ENCODE measurements around the gene NBEAL2. TPM values are rescaled to one million over a fixed set of nuclear protein-coding genes. Genes with fewer than 3 reads are reported as not detected.

Gene NBEAL2
- total RNA-seq, 1 donor from 2014 or later, result 202 TPM

GRCh38 chr3:46990573-46991374 lies 11.3 kb downstream of the NBEAL2 start:
- H3K36me3 Mint-ChIP-seq (ENCODE audit: low read depth, unreplicated experiment), result peaks cover 23% of the 10 kb centered on the region
- peaks cover 41% of the 10 kb centered on the region for H3K4me1 Mint-ChIP-seq (ENCODE audit: unreplicated experiment)
- peak overlapping the region; percentile 52 for H3K27ac Mint-ChIP-seq (ENCODE audit: unreplicated experiment)
- H3K27me3 Mint-ChIP-seq (ENCODE audit: unreplicated experiment), result peaks cover 4% of the 10 kb centered on the region
- TF ChIP-seq CTCF (IDR thresholded peaks at IDR 0.05; ENCODE audit: unreplicated experiment), result no peak
- H3K4me3 Mint-ChIP-seq (ENCODE audit: unreplicated experiment), result peak overlapping the region; percentile 76
- DNase-seq (ENCODE audit: low spot score), result no peak
- H3K9me3 Mint-ChIP-seq (ENCODE audit: unreplicated experiment), result no peaks in the 10 kb centered on the region

DNA sequence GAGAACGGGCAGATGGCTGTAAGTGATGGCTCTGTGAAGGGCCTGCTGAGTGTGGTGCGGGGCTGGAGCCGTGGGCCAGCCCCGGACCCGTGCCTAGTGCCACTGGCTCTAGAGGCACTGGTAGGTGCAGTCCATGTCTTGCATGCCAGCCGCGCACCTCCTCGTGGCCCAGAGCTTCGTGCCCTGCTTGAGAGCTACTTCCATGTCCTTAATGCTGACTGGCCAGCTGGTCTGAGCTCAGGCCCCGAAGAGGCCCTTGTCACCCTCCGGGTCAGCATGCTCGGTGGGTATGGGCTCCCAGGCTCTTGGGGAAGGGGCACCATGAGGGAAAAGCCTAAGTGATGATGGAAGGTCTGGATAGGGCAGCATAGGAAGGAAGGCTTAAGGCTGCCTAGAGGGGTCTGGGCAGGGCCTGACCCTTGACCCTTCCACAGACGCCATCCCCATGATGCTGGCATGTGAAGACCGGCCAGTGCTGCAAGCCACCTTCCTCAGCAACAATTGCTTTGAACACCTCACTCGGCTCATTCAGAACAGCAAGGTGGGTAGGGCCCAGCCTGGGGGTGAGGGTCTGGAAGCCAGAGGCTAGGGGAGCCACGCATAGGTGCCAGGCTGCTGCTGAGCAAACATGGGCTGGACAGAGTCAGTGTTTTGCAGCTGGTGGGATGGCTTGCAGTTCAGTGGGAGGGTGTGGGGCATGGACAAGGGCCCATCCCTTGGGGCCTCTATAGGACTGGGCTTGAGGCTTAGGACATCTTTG lies 12.1 kb downstream of the NBEAL2 start:
- Mint-ChIP-seq H3K4me3 (ENCODE audit: unreplicated experiment) (no peak overlapping the region), H3K4me1 (ENCODE audit: unreplicated experiment) (peaks cover 33% of the 10 kb centered on the region), H3K27me3 (ENCODE audit: unreplicated experiment) (peaks cover 4% of the 10 kb centered on the region), H3K9me3 (ENCODE audit: unreplicated experiment) (no peaks in the 10 kb centered on the region), H3K36me3 (ENCODE audit: low read depth, unreplicated experiment) (peaks cover 23% of the 10 kb centered on the region), H3K27ac (ENCODE audit: unreplicated experiment) (no peak overlapping the region)
- TF ChIP-seq CTCF (IDR thresholded peaks at IDR 0.05; ENCODE audit: unreplicated experiment), result no peak
- no peak for DNase-seq (ENCODE audit: low spot score)

- no peak overlapping the region for H3K4me3 Mint-ChIP-seq (ENCODE audit: unreplicated experiment)
- no peak for TF ChIP-seq CTCF (IDR thresholded peaks at IDR 0.05; ENCODE audit: unreplicated experiment)
- H3K9me3 Mint-ChIP-seq (ENCODE audit: unreplicated experiment), result no peaks in the 10 kb centered on the region
- H3K27me3 Mint-ChIP-seq (ENCODE audit: unreplicated experiment), result peaks cover 4% of the 10 kb centered on the region
- peaks cover 26% of the 10 kb centered on the region for H3K4me1 Mint-ChIP-seq (ENCODE audit: unreplicated experiment)
- no peak for DNase-seq (ENCODE audit: low spot score)
- H3K27ac Mint-ChIP-seq (ENCODE audit: unreplicated experiment), result no peak overlapping the region
- H3K36me3 Mint-ChIP-seq (ENCODE audit: low read depth, unreplicated experiment), result peaks cover 28% of the 10 kb centered on the region
These were observed 12.8 kb downstream of the NBEAL2 start for GRCh38 chr3:46992231-46992630.

DNA sequence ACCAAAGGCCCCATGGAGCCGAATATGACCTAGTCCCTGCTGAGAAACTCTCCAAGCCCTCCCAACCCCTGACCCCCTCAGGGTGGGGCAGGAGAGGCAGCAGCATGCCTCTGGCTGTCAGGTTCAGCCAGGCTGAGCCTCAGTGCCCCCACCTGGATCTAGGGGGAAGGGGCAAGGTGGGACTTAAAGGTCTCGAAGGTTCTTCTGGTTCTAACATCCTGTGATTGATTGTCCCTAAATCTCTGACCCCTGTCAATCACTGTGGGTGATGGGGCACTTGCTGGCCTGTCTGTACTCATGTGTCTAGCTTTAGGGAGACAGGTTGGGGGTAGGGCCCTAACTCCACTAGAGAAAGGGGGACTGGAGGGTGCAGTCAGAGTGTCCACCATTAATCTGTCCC lies 13.8 kb downstream of the NBEAL2 start:
- no peaks in the 10 kb centered on the region for H3K9me3 Mint-ChIP-seq (ENCODE audit: unreplicated experiment)

More for the DNA sequence above, 13.8 kb downstream of the NBEAL2 start:
- peaks cover 34% of the 10 kb centered on the region for H3K36me3 Mint-ChIP-seq (ENCODE audit: low read depth, unreplicated experiment)
- H3K4me3 Mint-ChIP-seq (ENCODE audit: unreplicated experiment), result no peak overlapping the region
- DNase-seq (ENCODE audit: low spot score), result no peak
- peaks cover 7% of the 10 kb centered on the region for H3K27me3 Mint-ChIP-seq (ENCODE audit: unreplicated experiment)
- TF ChIP-seq CTCF (IDR thresholded peaks at IDR 0.05; ENCODE audit: unreplicated experiment), result no peak
- H3K4me1 Mint-ChIP-seq (ENCODE audit: unreplicated experiment), result peaks cover 19% of the 10 kb centered on the region
- H3K27ac Mint-ChIP-seq (ENCODE audit: unreplicated experiment), result no peak overlapping the region
